Activated CD4-positive, alpha-beta T cell treated with anti-CD3 and anti-CD28 coated beads, Interleukin-2, Interleukin-6, amounts not matched to agents 100 ng/mL and 50 ng/mL, durations not matched to agents 16 hours and 8 hours (primary cell): Measurements from ENCODE around the gene CDH4.
"Not testable (repeated sequence)": the region's sequence is repeated elsewhere in the genome, so short reads cannot be mapped to it uniquely, and the experiment has no call there.

Experiments
- DNase-seq: peaks from one replicate; pipeline ENCODE4 v3.0.0-alpha.2; 2020

CDH4 gene

DNA sequence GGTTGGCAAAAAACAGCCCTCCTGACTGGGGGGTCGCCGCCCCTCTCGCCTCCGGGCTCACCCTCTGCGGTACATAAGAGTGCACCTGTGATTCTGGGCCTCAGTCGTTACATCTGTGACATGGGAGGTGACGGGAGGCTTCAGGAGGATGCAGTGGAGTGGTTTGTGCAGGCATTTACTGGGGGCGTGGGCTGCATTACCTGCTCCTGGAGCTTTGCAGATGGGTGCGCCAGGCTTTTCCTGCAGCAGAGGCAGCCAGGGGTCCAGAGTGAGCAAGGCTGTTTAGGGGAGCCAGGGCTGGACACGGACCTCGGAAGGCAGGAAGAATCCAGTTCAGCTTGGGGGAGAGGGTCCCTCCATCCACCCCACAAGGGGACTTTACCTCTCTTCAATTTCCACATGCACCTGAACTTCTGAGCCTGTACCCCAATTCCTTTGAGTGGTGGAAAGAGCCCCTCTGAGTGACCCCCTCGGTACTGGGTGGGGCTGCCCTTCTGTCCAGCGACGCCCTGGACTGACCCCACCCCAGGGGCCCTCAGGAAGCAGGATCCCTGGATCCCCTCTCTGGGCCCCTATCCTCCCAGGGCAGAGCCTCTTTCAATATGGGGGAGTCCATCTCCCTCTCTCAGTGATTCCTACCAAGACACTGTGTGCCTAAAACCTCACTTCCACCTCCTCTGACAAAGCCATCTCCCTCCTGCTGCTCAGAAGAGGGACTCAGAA is 679.6 kb downstream of the CDH4 start:
- DNase-seq = no peak

DNA sequence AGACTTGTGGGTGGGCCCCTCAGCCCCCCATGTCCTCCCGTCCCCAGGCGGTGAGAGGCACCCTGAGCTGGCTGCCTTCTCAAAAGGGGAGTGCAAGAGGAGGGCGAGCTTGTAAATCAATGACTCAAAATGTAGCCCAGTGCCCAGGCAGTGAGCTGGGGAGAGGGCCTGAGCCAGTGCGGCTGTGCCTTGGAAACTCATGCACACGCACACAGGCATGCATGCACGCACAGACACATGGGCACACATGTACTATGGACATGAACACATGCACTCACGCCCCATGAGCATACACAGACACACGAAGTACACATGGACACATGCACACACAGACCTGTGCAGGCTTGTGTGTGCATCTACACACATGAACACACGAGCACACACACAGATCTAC is 680.1 kb downstream of the CDH4 start:
- DNase-seq = no peak

DNA sequence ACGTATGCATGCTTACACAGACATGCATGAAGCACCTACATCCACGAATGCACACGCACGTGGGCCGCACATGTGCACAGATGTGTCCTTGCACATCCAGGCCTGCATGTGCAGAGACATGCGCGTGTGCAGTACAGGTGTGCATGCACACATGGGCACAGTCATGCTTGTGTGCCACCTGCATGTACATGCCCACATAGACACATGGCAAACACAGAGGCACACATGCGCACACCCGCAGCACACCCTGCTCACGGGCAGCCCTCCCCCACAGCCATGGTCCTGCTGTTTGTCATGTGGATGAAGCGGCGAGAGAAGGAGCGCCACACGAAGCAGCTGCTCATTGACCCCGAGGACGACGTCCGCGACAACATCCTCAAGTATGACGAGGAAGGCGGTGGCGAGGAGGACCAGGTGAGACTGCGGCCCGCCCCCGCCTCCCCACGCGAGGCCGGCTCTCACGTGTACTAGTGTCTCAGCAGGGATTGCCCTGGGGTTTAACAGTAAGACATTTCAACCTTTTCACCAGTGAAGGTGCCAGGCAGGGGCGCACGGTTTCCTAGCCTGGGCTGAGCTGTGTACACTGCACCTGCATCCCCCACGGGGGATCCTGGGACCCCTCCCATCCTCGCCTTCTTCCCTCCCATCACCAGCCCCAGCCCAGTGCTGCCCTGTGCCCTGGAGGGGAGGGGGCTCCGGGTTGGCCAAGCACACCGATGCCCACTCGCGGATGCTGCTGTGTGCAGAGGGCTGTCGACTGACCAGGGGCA is 680.8 kb downstream of the CDH4 start:
- DNase-seq = no peak

DNA sequence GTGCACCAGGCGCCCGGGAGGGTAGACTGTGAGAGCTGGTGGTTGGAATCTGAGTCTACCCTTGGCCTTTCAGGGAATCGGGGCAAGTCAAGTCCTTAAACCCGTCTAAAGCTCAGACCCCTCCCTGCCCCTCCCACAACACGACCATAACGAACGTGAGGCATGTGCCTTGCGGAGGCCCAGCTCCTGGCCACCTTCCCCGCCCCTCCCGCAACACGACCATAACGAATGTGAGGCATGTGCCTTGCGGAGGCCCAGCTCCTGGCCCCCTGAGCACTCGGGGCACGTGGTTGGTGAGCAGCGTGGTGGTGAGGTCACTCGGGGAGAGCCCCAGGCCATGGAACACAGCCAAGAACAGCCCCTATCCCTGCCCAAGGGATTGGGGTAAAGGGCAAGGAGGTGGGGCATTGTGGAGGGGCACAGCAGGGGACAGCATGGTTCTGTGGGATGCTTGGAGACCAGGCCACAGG is 681.5 kb downstream of the CDH4 start:
- no peak for DNase-seq

DNA sequence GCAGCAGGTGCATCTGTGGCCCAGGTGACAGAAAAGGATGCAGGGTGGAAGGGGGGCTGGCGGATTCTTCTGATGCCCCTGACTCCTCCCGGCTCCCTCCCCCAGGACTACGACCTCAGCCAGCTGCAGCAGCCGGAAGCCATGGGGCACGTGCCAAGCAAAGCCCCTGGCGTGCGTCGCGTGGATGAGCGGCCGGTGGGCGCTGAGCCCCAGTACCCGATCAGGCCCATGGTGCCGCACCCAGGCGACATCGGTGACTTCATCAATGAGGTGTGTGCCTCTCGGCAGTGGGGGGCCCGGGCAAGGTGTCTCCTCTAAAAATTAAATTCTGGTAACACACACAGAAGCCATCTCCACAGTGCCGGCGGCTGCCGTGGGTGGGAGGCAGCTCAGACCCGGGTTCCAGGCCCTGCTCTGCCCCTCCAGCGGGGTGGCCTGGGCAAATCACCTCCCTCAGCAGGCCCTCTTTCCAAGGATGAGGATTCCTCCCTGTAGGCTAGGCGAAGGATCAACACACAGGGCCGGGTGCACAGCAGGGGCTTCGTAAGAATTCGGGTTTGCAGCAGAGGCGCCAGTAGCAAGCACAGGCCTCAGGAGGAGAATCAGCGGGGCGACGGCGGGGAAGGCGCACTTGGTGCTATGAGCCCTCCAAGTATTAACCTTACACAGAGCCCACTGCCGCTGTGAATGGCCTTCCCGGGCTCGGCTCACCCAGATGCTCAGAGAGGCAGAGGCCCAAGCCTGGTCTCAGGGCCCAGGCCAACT is 682.1 kb downstream of the CDH4 start:
- no peak for DNase-seq

DNA sequence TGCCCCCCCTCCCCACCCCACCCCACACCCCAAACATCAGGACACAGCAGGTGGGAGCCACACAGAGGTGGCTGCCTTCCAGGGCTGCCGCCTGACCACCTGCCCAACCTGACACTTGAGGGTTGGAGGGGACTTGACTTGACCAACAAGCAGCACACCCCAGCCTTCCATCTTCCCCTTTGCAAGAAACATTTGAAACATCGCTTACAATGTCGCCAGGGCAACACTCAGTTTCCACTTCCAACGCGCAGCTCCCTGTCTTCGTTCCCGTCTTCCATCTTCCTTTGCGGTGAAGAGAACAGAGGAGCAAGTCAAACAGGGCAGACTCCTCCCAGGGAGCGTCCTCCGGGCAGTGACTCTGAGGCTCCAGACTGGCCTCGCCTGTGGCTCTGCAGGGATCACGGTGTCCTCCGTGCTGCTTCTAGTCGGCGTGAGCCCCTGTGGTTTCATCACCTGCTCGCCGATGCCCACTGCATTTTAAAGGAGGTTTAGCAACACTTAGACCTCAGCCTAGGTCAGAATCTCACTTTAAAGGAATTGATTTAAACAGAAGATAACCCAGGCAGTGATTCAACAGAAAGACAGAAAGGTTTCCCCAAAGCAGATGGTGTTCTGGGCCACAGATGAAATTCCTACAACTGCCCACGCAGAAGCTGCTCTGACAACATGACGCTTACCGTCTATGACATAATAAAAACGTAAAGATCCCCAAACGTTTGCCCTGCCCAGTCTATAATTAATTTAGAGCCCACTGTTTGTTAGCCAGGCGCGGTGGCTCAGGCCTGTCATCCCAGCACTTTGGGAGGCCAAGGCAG is 682.9 kb downstream of the CDH4 start:
- no peak for DNase-seq

DNA sequence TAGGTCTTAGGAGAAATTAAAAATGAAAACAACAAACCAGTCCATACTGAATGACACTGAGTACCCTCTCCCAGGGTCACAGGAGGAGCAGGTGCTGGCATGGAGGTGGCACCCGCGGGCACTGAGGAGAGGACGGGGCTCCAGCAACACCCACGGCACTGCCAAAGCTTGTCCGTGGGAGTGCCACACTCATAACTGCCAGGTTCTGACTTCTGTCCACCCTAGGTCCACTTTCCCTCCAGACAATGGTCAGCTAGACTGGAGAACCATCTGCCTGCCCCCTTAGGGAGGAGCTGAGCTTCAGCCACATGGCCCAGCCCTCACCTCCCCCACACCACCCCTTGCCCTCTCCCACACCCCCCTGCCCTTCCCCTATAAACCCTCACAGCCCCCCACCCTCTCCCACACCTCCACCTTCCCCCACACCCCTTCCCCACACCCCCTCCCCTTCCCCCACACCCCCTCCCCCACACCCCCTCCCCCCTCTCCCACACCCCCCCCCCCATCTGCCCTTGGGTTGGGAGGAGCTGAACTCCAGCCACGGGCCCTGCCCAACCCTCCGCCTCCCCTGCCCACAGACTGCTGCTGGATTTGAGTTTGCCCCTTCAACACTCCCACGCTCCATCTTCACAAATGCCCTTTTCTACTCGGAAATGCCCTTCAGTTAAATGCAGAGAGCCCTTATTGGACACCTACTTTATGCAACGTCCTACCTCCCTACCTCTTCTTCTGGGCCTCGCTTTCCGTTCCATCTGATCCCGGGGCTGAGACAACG is 684.1 kb downstream of the CDH4 start:
- no peak for DNase-seq

DNA sequence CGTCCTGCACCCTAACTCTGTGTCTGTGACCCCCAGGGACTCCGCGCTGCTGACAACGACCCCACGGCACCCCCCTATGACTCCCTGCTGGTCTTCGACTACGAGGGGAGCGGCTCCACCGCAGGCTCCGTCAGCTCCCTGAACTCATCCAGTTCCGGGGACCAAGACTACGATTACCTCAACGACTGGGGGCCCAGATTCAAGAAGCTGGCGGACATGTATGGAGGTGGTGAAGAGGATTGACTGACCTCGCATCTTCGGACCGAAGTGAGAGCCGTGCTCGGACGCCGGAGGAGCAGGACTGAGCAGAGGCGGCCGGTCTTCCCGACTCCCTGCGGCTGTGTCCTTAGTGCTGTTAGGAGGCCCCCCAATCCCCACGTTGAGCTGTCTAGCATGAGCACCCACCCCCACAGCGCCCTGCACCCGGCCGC is 684.7 kb downstream of the CDH4 start:
- DNase-seq = no peak

DNA sequence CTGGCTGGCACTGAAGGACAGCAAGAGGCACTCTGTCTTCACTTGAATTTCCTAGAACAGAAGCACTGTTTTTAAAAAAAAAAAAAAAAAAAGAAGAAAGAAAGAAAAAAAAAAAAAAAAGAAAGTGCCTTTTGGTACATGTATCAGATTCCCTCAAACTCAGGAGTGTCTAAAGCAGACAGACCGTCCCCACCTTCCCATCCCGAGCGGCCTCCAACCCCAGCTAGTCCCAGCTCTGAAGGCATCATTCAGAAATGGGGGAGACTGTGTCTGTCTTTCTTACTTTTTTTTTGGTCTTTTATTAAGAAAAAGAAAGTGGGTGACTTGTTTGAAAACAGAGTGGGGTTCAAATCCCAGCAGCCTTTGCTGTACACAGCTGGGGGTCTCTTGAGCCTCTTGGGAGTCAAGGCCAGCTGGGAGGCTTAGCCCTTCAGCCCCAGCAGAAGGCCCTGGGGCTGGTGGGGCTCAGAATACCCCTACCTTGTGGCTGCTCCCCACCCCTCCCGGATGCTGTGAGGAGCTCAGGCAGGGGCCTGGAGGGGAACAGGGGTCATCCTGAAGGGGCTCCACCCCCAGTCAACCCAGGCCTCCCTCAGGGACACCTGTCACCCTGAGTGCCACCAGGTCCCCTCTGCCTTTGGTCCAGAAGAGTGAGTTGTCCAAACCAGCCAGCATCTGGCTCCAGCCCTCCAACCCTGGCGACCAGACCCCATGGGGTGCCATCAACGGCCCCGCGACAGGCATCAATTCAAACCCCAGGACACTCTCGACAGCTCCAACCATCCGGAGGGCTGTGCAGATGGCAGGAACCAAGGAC is 685.3 kb downstream of the CDH4 start:
- no peak for DNase-seq

DNA sequence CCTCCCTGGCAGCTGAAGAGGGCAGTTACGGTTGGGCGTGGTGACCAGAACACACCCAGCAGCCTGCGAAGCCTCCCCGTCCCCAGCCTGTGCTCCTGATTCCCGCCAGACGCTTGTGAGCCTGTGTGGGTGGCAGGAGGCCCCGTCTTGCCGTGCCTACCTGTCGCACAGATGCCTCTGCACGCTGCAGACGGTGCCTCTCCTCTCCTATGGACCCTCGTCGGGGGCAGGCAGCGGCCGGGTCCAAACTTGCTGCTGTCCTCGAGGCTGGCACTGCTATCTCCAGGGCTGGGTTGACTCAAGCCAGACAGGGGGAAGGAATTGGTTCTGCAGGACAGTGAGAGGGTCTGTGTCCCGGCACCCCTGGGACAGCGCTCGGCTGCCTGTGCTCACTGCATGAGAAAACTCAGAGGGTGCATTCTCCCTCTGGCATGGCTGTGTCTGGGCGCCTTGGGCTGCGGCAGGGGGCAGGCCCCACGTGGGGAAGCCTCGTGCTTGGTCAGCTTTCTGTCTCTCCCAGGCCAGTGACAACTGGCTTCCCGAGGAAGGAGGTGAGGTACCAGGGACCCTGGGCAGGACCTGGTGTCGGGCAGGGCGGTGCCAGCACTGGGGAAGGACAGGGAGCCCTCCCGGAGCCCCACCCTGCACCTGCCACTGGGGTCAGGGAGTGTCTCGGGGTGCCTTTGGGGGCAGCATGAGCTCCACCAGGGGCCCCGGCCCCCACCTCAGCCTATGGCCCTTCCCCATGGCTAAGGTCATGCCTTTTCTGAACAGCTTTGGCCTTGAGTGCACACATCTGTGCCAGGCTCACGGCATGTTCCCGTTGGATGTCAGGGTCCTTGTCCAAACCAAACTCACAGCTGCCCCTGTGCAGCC is 686.1 kb downstream of the CDH4 start:
- DNase-seq = no peak

DNA sequence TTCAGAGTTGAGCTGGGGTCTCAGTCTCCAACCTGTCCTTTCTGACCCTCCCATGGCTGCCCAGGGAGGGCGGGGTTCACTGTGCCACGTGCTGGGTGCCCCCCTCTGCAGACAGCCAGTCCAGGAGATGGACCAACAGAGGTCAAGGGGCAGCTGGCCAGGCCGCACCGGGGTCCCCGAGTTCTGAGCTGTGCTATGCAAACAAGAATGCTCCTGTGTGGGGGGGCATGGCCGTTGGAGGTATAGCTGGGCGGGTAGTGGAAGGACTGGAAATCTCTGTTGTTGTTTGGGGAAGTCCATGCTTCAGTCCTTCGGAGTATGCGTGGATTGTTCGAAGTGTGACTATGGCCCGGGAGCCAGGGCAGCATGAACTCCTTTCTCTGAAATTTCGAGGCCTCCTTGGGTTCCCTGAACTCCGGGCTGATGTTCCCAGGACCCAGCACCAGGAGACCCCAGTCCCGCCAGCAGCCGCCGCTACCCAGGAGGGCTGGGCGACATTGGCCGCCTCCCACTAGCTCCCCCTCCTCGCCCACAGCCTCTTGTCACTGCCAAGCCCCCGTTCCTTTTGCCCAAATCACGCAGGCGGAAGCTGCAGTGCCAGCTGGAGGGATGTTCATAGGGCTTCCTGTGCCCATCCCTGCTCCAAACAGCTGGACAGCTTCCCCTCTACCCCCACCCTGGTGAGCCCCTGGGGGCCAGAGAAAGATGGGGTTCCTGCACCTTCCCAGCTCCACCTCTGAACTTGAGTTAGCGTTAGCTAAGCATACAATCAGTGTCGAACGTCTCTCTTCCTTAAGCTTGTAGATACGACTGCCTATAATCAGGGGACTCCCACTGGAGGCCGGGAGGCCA is 687.0 kb downstream of the CDH4 start:
- DNase-seq = no peak

DNA sequence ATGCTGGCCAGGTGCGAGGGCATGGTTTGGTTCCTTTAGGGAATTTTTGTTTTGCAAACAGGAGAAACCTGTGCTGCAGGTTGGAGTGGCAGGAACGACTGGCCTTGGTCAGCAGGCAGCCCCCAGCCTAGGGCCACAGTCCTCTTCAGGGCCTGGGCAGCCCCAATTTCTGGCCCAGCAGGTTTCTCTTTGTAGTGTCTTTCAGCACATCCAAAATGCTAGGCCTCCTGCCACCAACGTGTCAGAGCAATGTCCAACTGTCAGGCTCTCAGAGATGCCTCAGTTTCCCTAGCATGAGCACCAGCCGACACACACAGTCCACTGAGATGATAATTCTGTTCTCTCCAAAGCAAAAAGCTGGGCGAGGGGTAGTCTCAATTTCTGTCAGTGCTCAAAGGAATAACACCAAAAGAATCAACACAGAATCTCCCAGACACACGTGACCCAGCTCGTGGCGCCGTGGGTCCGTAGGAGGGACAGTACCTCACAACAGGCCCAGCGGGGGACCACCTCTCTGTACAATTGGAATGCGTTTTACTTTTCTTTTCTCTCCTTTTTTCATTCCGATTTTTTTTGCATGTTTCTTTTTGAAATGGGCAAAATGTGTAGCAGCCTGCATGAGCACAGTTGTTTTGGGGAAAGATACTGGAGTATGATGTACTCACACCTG is 687.8 kb downstream of the CDH4 start:
- no peak for DNase-seq

DNA sequence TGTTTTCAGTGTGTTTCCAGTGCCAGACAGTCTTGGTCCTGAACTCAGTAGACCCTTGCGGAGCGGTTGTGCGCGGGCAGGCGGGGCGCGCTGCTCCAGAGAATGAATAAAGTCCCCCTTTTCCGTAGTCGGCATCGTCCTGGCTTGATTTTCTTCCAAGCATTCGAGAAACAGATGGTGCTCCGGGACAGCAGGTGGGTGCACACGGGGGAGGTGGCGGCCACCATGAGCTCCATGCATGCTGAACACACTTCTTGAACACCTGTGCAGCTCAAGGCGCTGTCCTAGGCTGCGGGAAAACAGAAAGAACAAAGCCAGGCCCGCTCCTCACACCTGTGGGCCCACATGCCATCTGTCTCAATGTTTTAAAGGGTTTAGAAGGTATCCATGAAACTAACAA is 688.4 kb downstream of the CDH4 start:
- DNase-seq = no peak

DNA sequence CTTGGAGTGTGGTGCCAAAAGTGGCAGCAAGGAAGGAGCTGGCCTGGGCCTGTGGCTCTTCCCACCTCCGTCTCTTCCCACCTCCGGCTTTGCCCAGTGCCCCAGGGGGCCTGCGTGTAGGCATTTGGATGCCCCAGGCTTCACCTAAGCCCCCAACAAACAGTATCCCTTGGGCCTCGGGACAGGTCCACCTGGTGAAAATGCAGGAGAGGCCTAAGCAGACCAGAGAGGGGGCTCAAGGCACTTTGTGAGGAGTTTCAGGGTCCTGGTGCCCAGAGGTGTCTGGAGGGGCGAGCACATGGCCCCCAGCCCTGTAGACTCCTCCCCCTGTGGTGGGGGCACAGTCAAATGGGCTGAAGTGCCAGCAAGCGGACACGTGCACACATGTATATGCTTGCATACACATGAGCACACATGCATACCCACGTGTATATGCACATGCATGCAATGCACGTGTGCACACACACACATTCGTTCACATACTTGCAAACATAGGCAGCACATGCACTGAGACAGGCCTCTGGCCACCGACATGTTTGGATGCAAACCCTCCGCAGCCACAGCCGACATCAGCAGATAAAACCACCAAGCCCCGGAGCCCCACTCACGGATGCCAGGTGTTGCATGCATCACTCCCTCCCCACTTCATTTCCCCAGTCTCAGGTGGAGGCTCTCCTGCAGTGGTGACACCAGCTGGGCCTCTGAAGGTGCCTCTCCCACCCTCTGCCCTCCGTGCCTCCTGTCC is 689.1 kb downstream of the CDH4 start:
- DNase-seq = no peak

DNA sequence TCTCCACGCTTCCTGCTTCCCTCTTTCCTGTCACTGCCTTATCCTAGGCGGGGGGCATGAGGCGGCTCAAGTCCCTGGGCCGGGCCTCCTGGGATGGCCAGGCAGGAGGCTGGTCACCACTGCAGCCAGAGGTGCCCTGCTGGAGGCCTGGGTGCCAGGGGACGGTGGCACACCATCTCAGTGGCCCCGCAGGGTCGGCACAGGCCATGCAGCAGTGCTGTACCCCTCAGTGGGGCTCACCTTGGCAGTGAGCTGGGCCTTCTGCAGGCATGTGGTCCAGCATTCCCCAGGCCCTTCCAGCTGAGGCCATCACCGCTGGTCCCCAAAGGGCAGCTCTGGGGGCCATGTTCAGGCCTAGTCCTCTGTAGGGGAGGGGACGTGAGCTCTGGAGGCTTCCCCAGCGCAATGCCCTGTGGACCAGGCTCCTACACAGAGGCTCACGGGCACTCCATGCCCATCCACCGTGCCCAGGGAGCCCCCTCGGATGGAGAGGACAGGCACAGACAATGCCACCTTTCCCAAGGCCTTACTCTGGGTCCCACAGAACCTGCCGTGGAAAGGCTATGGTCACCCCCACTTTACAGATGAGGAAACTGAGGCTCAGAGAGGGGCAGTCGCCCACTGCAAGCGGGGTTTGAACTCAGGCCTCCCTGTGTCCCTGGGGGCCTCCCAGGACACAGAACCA is 689.8 kb downstream of the CDH4 start:
- DNase-seq = no peak

DNA sequence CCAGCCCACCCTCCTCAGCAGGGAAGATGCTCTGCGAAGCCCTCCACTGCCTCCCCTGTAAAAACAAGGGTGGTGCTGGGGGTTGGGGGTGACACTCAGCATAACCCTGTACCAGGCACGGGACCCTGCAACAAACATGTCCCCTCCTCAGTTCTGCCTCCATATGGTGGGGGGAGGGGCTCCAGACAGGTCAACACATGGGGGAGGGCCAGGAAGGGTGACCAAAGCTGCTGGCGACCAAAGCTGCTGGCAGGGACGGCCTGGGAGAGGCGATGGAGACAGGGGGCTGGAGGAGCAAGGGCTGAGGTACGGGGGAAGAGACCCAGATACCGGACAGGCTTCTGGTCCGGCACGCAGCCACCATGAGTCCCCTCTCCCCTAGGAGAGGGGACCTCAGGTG is 690.5 kb downstream of the CDH4 start:
- no peak for DNase-seq

DNA sequence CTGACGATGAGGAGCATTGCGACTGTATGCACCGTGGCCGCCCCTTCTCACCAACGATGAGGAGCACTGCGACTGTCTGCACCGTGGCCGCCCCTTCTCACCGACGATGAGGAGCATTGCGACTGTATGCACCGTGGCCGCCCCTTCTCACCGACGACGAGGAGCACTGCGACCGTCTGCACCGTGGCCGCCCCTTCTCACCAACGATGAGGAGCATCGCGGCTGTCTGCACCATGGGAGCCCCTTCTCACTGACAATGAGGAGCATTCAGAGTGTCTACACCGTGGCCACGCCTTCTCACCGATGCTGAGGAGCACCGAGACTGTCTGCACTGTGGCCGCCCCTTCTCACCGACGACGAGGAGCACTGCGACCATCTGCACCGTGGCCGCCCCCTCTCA is 692.9 kb downstream of the CDH4 start:
- DNase-seq = not testable (repeated sequence)
